Left renal pelvis (tissue), 4 donors: ENCODE measurements around the gene SDC1. TPM values are rescaled to one million over a fixed set of nuclear protein-coding genes. Genes with fewer than 3 reads are reported as not detected.

Experiments
- DNase-seq, 4 donors: peaks; one replicate each; pipeline ENCODE4 v3.0.0-alpha.2; 2013; ENCODE audit warnings: low read depth in 4 of 4, low spot score in 3 of 4
- polyA plus RNA-seq, 4 donors: library from polyadenylated mRNA; unstranded; fragments of 120-200 nt; gene quantifications; one replicate each; pipeline ENCODE4 v1.2.1, GENCODE V29; 2013; ENCODE audit not compliant: insufficient read length in 4 of 4

Gene SDC1
- polyA plus RNA-seq, 4 donors: 20.7 to 31.5 (median 27.3) TPM

DNA sequence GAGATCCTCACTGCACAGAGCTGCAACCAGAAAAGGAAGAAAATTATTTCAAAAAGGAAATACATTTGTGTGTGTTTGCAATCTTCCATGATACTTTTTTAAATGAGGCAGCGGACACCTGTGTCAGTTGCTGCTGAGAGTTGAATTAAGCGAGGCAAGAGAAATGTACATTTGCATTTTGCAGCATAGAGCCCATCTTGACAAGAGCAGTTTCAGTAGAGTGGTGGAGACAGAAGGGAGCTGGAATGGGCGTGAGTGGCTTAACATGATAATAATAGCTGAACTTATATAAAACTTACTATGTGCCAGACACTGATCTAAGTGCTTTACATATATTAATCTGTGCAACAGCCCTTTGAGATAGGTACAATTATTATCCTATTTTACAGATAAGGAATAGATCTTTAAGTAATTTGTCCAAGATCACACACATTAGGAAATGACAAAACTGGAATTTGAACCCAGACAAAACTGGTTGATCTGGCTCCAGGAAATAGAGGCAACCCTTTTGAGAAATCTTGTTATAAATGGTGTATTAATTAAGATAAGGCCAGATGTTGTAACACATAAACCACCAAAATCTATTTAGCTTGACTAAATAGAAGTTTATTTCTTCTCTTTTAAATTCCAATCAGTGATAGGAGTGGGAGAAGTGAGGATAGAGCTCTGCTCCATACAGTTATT, 68.7 kb downstream of the SDC1 start:
- no peak for DNase-seq

DNA sequence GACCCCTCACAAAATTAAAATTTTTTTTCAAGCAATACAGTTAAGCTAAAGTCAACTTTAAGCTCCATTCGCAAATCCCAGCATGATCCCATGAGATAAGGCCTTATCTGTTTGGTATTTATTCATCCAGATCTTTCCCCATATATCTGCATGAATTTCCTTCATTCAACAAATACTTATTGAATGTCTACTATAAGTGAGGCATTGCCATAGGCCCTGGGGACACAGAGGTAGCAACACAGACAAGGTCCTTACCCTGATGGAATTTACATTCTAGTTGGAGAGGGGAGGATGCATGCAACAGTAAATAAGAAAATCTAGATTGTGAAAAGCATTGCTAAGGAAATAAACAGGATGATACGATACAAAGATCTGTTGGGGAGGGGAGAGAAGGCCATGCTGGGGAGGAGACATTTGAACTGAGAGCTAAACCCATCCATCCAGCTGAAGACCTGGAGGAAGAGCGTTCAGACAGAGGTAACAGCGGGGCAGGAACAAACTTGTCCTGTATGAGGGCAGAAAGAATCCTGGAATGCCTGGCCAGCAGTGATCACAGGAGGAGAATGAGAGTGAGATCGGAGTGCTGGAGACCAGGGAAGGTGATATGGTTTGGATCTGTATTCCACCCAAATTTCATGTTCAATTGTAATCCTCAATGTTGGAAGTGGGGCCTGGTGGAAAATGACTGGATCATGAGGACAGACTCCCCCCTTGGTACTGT, 71.6 kb downstream of the SDC1 start:
- no peak for DNase-seq

DNA sequence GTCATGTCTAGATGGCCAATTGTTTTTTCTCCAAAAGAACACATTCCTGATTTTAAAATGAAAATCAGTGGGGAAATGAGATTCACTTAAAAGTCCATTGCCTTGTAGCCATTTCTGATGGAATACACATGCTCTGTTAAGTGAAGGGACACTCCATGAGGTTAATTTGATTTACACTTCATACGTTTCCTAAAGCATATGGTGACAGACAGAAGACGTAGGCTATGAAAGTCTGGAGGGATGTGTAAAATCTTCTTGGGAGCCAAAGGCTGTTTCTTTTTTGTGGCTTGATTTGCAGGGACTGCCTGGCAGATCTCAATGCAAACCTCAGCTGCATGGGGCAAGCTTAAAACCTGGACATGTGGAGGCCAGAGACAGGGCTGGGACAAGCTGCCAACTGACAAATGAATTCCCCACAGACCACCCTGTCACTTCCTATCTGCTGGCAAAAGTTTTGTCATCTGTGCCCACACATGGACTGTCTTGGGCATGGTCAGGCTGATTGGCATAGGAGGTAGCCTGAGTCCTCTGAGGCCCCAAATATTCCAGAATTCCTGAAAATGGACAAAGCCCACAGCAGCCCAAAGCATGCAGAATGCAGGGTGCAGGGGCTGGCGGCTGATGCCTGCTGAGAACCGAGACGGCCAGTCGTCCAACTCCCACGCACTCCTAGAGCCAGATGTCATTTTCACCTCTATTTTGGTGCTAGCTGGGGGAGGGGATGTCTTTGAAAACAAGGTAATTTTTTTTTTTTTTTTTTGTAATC, 73.9 kb downstream of the SDC1 start:
- no peak for DNase-seq

Other genes with a start within 250 kb of the SDC1 start
- 10 to 100 TPM; 21.2 to 30.7 (median 26.8) TPM for gene WDR35, start 235.0 kb downstream of the SDC1 start, polyA plus RNA-seq
- gene MATN3, start 212.5 kb downstream of the SDC1 start, polyA plus RNA-seq: 10 to 100 TPM in 1 of 4 donors, 1 to 10 TPM in 3; 3.1 to 16.7 (median 3.7) TPM
- 100 to 1,000 TPM; 418 to 616 (median 548) TPM for gene LAPTM4A, start 173.5 kb downstream of the SDC1 start, polyA plus RNA-seq
- gene PUM2, start 125.7 kb upstream of the SDC1 start, polyA plus RNA-seq: 100 to 1,000 TPM in 3 of 4 donors, 10 to 100 TPM in 1; 79.2 to 126 (median 111) TPM
- gene RHOB, start 221.9 kb upstream of the SDC1 start, polyA plus RNA-seq: 100 to 1,000 TPM in 1 of 4 donors, 10 to 100 TPM in 3; 76.9 to 394 (median 82.7) TPM